GM19455 (cell line): ENCODE measurements around the gene CD82.

ENCODE experiments used
- ATAC-seq: cut with Tn5 transposase; IDR thresholded peaks from one replicate; pipeline ENCODE4 v1.9.1; 2021; ENCODE audit not compliant: unreplicated experiment

Gene CD82

DNA sequence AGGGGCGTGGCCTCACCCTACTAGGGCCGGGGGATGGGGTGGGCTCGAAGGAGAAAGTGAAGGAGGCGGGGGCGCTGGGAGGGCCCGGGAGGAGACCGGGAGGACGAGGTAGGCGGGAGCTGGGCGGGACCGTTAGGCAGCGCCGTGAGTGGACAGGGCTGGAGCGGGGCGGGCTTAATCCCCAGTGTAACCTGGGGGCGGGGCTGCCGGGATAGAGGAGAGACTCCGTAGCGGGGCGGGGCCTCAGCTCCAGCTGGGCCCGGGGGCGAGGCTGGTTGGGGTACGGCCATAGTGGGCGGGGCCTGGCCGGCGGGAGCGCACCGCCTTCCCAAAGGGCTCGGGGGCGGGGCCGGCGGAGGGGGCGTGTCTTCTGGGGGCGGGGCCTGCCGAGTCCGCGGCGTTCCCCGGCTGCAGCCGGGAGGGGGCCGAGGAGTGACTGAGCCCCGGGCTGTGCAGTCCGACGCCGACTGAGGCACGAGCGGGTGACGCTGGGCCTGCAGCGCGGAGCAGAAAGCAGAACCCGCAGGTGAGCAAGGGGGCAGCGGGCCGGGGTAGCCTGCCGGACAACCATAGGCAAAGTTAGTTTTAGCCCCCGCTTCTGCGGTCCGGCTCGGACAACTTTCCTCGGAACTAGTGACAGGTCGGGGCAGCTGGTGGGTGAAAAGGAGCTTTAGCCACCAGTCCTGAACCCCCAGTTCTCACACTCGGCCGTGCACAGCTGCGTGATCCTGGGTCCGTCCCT, at the start of gene CD82:
TSS of gene CD82 (plus strand) at position 453 of the 742 bp plus-strand sequence. CDS start 29,000 bp downstream, outside the sequence.
- peak; percentile 74 for ATAC-seq

- ATAC-seq: no peak
Measured at GRCh38 chr11:44516688-44517507, 48.6 kb upstream of the CD82 start.

- ATAC-seq: no peak
Measured at GRCh38 chr11:44517541-44517940, 47.9 kb upstream of the CD82 start.

DNA sequence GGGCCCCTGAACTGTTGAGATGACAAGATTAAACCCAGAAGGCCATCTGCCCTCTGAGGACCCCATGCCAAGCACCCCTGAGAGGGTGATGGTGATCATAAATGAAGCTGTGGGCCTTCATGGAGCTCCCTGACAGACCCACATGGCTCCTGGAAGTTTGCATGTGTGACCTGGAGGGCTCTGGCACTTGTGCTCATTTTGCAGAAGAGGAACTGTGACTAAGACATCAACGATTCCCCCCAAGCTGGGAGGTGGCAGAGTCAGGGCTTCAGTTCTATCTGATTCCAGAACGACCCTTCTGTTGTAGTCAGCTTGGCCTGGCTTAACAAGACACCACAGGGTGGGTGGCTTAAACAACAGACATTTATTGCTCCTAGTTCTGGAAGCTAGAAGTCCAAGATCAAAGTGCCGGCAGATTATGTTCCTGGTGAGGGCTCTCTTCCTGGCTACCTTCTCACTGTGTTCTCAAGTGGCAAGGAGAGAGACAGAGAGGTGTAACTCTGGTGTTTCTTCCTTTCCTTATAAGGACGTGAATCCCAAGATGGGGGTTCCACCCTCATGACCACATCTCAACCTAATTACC, 46.4 kb upstream of the CD82 start:
- ATAC-seq: no peak

GRCh38 chr11:44519989-44520737, 45.3 kb upstream of the CD82 start:
- ATAC-seq: no peak

GRCh38 chr11:44521148-44521547, 44.3 kb upstream of the CD82 start:
- ATAC-seq: no peak

- no peak for ATAC-seq
Measured at GRCh38 chr11:44522294-44522693, 43.2 kb upstream of the CD82 start.

- ATAC-seq: no peak
Measured at GRCh38 chr11:44524346-44524745, 41.1 kb upstream of the CD82 start.

- ATAC-seq: no peak
Measured at GRCh38 chr11:44524751-44525201, 40.7 kb upstream of the CD82 start.

- ATAC-seq: no peak
Measured at GRCh38 chr11:44525473-44526252, 39.8 kb upstream of the CD82 start.

GRCh38 chr11:44526438-44526837, 39.0 kb upstream of the CD82 start:
- ATAC-seq: no peak

GRCh38 chr11:44527476-44527875, 38.0 kb upstream of the CD82 start:
- no peak for ATAC-seq

- no peak for ATAC-seq
Measured at GRCh38 chr11:44528103-44528502, 37.4 kb upstream of the CD82 start.

- no peak for ATAC-seq
Measured at GRCh38 chr11:44528581-44528980, 36.9 kb upstream of the CD82 start.

GRCh38 chr11:44529895-44530412, 35.5 kb upstream of the CD82 start:
- no peak for ATAC-seq

DNA sequence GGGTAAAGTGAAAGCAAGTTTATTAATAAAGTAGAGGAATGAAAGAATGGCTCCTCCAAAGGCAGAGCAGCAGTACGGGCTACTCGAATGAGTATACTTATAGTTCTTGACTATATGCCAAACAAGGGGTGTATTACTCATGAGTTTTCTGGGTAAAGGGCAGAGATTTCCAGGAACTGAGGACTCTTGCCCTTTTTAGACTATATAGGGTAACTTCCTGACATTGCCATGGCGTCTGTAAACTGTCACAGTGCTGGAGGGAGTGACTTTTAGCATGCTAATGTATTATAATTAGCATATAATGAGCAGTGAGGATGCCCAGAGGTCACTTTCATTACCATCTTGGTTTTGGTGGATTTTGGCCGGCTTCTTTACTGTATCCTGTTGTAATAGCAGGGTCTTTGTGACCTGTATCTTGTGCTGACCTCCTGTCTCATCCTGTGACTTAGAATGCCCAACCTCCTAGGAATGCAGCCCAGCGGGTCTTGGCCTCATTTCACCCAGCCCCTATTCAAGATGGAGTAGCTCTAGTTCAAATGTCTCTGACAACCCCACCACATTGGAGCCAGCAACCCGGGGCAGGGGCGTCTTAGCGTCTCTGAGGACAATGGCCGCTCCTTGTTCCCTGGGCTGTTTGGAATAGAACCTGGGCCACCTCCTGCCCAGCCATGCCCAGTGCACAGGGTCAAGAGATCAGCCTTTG, 34.9 kb upstream of the CD82 start:
- ATAC-seq: no peak

- ATAC-seq: no peak
Measured at GRCh38 chr11:44531116-44531504, 34.4 kb upstream of the CD82 start.

DNA sequence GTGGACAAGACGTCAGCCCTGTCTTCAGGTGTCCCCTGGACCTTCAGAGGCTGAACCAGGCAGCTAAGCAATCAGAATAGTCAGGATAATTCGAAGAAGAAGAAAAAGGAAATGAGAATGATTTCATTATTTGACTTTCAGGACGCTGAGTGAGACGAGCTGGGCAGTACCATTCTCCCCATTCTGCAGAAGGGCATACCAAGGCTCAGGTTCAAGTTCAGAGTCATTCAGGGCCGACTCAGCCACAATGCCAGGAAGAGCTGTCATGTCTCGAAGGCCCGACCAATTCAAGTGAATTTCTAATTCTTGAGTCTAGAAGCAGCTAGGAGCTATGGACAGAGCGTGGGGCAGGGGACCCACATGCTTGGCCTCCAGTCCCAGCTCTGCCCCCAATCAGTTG, 33.8 kb upstream of the CD82 start:
- ATAC-seq: no peak

- ATAC-seq: peak; percentile 55
Measured at GRCh38 chr11:44532809-44533208, 32.7 kb upstream of the CD82 start.
